Neuronal stem cell (in vitro differentiated cells): ENCODE data around the gene NFKBIE.

Experiments
- DNase-seq: peaks from one replicate; pipeline ENCODE4 v3.0.0-alpha.2; 2013; ENCODE audit warnings: low spot score
- H2AFZ ChIP-seq: one replicate; pipeline ENCODE4 v1.6.1; 2013; ENCODE audit warnings: mild to moderate bottlenecking, low read length, inconsistent platforms
- H2AK5ac ChIP-seq: 2 replicates; pipeline ENCODE4 v1.6.1; 2013; ENCODE audit warnings: low read depth, mild to moderate bottlenecking, inconsistent platforms, low read length, moderate library complexity, mixed read lengths
- H2BK120ac ChIP-seq: 2 replicates; pipeline ENCODE4 v1.6.1; 2013; ENCODE audit warnings: low read depth, mild to moderate bottlenecking, inconsistent platforms, low read length, moderate library complexity, mixed read lengths
- H2BK12ac ChIP-seq: one replicate; pipeline ENCODE4 v1.6.1; 2013; ENCODE audit warnings: low read length, inconsistent platforms
- H2BK15ac ChIP-seq: 2 replicates; pipeline ENCODE4 v1.6.1; 2013; ENCODE audit warnings: mild to moderate bottlenecking, low read length, inconsistent platforms, mixed read lengths
- H2BK5ac ChIP-seq: one replicate; pipeline ENCODE4 v1.6.1; 2013; ENCODE audit warnings: inconsistent platforms, mild to moderate bottlenecking, low read length, moderate library complexity
- H3K14ac ChIP-seq: one replicate; pipeline ENCODE4 v1.6.1; 2013; ENCODE audit warnings: low read length, inconsistent platforms
- H3K18ac ChIP-seq: 2 replicates; pipeline ENCODE4 v1.6.1; 2013; ENCODE audit warnings: low read length, inconsistent platforms
- H3K23ac ChIP-seq: 2 replicates; pipeline ENCODE4 v1.6.1; 2013; ENCODE audit warnings: low read depth, mild to moderate bottlenecking, mixed read lengths, low read length, inconsistent platforms; ENCODE audit not compliant: poor library complexity
- H3K27ac ChIP-seq: replicated peaks from 3 replicates; pipeline ENCODE4 v1.5.1; 2013; ENCODE audit warnings: low read length, inconsistent platforms
- H3K27me3 ChIP-seq, 3 experiments: 2 replicates each; pipeline ENCODE4 v1.6.1; 2013; ENCODE audit warnings: low read length in 3 of 3, mild to moderate bottlenecking in 2 of 3, inconsistent platforms in 1 of 3, low read depth in 1 of 3, mixed read lengths in 1 of 3, moderate library complexity in 1 of 3; ENCODE audit not compliant: control insufficient read depth in 3 of 3, insufficient read depth in 3 of 3
- H3K36me3 ChIP-seq, 2 donors: replicated peaks in 1 of 2; 2 replicates each; pipeline ENCODE4 v1.6.1; 2013; ENCODE audit warnings: low read length in 2 of 2; ENCODE audit not compliant: control insufficient read depth in 2 of 2, insufficient read depth in 2 of 2
- H3K4ac ChIP-seq: 2 replicates; pipeline ENCODE4 v1.6.1; 2013; ENCODE audit warnings: inconsistent platforms, mild to moderate bottlenecking, low read length, moderate library complexity
- H3K4me1 ChIP-seq, 2 donors: 1 replicate in 1 of 2; 2 replicates in 1 of 2; pipeline ENCODE4 v1.6.1; 2013; ENCODE audit warnings: low read length in 2 of 2, low read depth in 1 of 2; ENCODE audit not compliant: control insufficient read depth in 2 of 2, insufficient read depth in 1 of 2
- H3K4me2 ChIP-seq: one replicate; pipeline ENCODE4 v1.6.1; 2013; ENCODE audit warnings: mild to moderate bottlenecking, low read length, inconsistent platforms; ENCODE audit not compliant: insufficient read depth, poor library complexity, severe bottlenecking
- H3K4me3 ChIP-seq, 2 donors: 2 replicates each; pipeline ENCODE4 v1.5.1; 2013; ENCODE audit warnings: low read length in 2 of 2, mild to moderate bottlenecking in 2 of 2, inconsistent platforms in 1 of 2, moderate library complexity in 1 of 2
- H3K79me1 ChIP-seq: one replicate; pipeline ENCODE4 v1.6.1; 2013; ENCODE audit warnings: low read depth, mild to moderate bottlenecking, inconsistent platforms, low read length, moderate library complexity
- H3K9ac ChIP-seq: one replicate; pipeline ENCODE4 v1.6.1; 2013; ENCODE audit warnings: mild to moderate bottlenecking, low read depth, low read length, inconsistent platforms; ENCODE audit not compliant: poor library complexity
- H3K9me3 ChIP-seq, 2 donors: replicated peaks in 1 of 2; 2 replicates each; pipeline versions ENCODE3 to v1.6.1; 2013; ENCODE audit warnings: low read length in 2 of 2, mild to moderate bottlenecking in 2 of 2, inconsistent platforms in 1 of 2, low read depth in 1 of 2, mixed read lengths in 1 of 2, moderate library complexity in 1 of 2; ENCODE audit not compliant: control insufficient read depth in 2 of 2, insufficient read depth in 1 of 2
- H4K8ac ChIP-seq: one replicate; pipeline ENCODE4 v1.6.1; 2013; ENCODE audit warnings: low read depth, mild to moderate bottlenecking, inconsistent platforms, low read length, moderate library complexity
- H4K91ac ChIP-seq: one replicate; pipeline ENCODE4 v1.6.1; 2013; ENCODE audit warnings: low read length, low read depth, mild to moderate bottlenecking, inconsistent platforms; ENCODE audit not compliant: poor library complexity
- WGBS, 2 donors: extraction: QIAGEN DNeasy Blood & Tissue Kit; methylation state at CpG; one replicate each; pipeline ENCODE4 v1.1.7; 2013; ENCODE audit warnings: missing lambda C conversion rate in 2 of 2, mixed read lengths in 1 of 2; ENCODE audit not compliant: insufficient read length in 2 of 2, insufficient replicate concordance in 1 of 2; ENCODE audit errors: extremely low coverage in 2 of 2; 5-methylcytosine and 5-hydroxymethylcytosine counted together

Gene NFKBIE

DNA sequence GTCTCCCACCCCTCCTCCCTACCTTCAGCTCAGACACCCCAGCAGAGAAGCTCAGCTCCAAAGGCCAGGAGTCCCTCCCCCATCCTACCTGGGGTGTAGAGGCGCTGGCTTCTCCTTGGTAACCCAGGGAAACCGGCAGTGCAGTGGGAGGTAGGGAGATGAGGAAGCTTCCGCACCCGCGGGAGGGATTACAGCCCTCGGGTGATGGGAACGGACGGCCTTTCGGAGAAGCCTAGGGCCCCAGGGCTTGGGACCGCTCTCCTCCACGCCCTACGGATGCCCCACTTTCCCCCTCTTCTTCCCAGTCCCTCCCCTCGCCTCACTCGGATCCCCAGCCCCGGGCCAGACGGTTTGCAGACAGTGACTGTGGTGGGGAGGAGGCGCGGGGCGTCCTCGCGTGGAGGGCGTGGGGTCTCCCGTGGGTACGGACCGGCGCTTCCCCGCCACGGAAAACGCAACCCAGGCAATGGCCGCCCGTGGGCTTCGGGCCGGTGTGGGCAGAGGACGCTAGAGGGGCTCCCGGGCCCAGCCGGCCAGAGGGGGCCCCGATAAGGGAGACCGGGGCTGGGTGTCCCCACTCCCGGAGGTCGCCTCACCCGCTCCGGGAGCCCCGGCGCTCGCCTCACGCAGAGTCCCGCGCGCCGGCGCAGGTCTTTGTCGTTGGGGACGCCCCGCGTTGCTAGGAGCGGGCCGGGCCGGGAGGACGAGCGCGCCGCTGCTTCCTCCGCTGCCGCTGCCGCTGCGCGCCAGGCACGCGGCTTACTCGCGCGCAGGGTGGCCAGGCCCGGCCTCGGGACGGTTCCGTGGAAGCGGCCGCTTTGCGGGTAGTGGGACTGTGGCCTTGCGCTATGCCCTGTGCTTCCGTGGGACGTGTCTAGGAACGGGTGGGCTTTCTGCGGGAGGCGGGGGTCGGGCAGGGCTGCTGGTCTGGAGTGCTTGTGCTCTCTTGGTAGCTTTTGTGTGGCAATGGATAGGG lies 32.0 kb upstream of the NFKBIE start:
- peak; percentile 51 for DNase-seq
- H2AFZ ChIP-seq: peak overlapping the region; percentile 86
- no peak overlapping the region for H3K27ac ChIP-seq
- H4K8ac ChIP-seq: peak overlapping the region; percentile 19
- peak overlapping the region; percentile 97 for H3K4me2 ChIP-seq
- H3K79me1 ChIP-seq: peaks cover 4% of the 10 kb centered on the region
- no CpG with 5 or more reads among the region's 86 CpGs for WGBS, 2 donors
- peaks cover 3 to 9% of the 10 kb centered on the region in 2 donors for H3K4me1 ChIP-seq
- peak overlapping the region; percentile 96 for H3K14ac ChIP-seq
- no peak overlapping the region for H4K91ac ChIP-seq
- H3K4me3 ChIP-seq: peak overlapping the region; percentile 45 to 84
- H3K9ac ChIP-seq: peak overlapping the region; percentile 99
- H3K27me3 ChIP-seq: peaks cover 0 to 17% (median 4%) of the 10 kb centered on the region in 3 experiments
- peaks cover 22 to 36% of the 10 kb centered on the region in 2 donors for H3K36me3 ChIP-seq
- H2BK120ac ChIP-seq: peak overlapping the region; percentile 22
- no peaks in the 10 kb centered on the region for H3K9me3 ChIP-seq
- peak overlapping the region; percentile 44 for H3K4ac ChIP-seq
- H2AK5ac ChIP-seq: peak overlapping the region; percentile 36
- H2BK5ac ChIP-seq: no peak overlapping the region
- H3K23ac ChIP-seq: peak overlapping the region; percentile 90
- H2BK12ac ChIP-seq: no peak overlapping the region
- H2BK15ac ChIP-seq: no peak overlapping the region
- H3K18ac ChIP-seq: peak overlapping the region; percentile 94

DNA sequence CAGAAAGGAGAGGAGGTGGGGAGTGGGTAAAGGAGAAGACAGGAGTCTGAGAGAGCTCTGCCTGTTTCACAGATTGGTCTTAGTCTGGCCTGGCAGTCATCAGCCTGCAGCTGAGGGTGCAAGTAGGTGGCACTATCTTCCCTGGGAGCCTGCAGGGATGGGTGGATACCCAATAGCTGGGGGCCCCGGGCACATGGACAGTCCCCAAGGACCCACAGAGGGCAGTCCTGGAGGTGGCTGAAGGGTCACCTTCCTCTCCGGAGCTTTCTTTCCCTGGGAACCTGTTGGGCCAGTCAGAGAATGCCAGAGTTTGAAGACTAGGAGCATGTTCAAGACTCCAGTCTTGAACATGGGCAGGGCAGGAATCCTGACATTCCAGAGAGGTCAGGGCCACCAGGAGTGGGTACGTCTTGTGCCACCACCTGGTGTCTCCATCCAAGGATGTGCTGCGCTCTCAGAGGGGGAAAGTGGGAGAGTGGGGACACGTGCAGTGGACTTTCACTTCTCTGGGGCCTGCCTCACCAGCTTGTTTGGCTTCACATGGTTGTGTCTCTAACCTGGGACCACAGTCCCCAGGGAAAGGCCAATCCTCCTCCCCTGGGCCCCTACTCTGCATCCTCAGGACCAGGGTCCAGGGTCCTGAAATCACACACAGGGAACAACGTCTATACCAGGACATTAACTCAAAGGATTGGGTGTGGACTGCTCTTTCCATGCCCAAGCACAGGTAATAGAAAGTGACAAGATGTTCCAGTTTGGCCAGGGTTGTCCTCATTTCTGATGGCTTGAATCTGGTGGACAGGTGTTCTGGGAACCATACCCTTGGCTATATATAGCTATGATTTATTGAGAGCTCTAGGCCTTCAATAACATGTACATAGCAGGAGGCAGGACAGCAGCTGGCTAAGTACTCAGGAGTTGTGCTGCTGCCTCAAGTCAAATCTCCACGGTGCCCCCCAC lies 29.8 kb upstream of the NFKBIE start:
- H3K27ac ChIP-seq: no peak overlapping the region
- H3K4ac ChIP-seq: no peak overlapping the region
- H3K4me3 ChIP-seq: no peak overlapping the region
- H2BK120ac ChIP-seq: no peak overlapping the region
- no peak overlapping the region for H3K9ac ChIP-seq
- H3K36me3 ChIP-seq: peaks cover 2 to 14% of the 10 kb centered on the region in 2 donors
- no peaks in the 10 kb centered on the region for H3K9me3 ChIP-seq
- H4K91ac ChIP-seq: no peak overlapping the region
- H2BK12ac ChIP-seq: no peak overlapping the region
- no peaks in the 10 kb centered on the region for H3K79me1 ChIP-seq
- H3K27me3 ChIP-seq: peaks cover 0 to 21% (median 13%) of the 10 kb centered on the region in 3 experiments
- no peak overlapping the region for H3K23ac ChIP-seq
- H4K8ac ChIP-seq: no peak overlapping the region
- H3K18ac ChIP-seq: no peak overlapping the region
- no peak overlapping the region for H2AK5ac ChIP-seq
- H3K14ac ChIP-seq: peak overlapping the region; percentile 22
- DNase-seq: no peak
- H2BK15ac ChIP-seq: no peak overlapping the region
- no peak overlapping the region for H2AFZ ChIP-seq
- peaks cover 4 to 9% of the 10 kb centered on the region in 2 donors for H3K4me1 ChIP-seq
- no peak overlapping the region for H3K4me2 ChIP-seq
- WGBS, 2 donors: no CpG with 5 or more reads among the region's 7 CpGs
- no peak overlapping the region for H2BK5ac ChIP-seq

DNA sequence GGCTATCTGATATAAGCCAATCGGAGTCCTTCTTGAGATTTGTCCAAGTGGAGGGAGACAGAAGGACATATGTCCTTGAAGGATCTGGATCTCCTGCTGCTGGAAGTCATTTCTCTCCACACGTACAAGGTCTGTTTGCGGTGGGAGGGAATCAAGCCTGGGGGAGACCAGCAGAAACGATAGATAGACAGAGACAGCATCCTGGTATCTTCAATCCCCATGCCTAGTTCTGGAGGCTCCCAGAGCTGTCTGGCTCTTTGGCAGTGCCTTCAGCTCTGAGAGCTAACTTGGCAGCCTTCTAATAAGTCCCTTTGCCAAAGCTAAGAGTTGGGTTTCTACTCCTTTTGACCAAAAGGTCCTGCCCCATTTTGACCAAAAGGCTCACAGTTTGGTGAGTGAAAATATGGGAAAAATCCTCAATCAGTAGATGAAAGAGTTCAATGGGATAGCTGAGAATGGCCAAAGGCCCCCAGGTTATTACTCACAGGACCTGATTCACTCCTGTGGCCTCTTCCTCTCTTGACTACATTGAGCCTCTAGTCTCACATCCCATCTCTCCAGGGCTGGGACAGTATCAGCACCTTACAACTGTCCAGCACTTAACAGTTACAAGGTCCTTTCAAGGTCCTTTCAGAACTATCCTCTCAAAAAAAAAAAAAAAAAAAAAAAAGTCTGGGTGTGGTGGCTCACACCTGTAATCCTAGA lies 27.5 kb upstream of the NFKBIE start:
- no peaks in the 10 kb centered on the region for H3K36me3 ChIP-seq
- H3K27ac ChIP-seq: no peak overlapping the region
- no peak for DNase-seq
- no peak overlapping the region for H2AFZ ChIP-seq
- H3K9me3 ChIP-seq: no peaks in the 10 kb centered on the region
- H4K91ac ChIP-seq: no peak overlapping the region
- H3K27me3 ChIP-seq: peaks cover 0 to 24% (median 22%) of the 10 kb centered on the region in 3 experiments
- H2BK15ac ChIP-seq: no peak overlapping the region
- H2BK120ac ChIP-seq: no peak overlapping the region
- H2BK5ac ChIP-seq: no peak overlapping the region
- WGBS, 2 donors: no CpG with 5 or more reads among the region's 4 CpGs
- H3K14ac ChIP-seq: no peak overlapping the region
- no peak overlapping the region for H3K4me2 ChIP-seq
- H2AK5ac ChIP-seq: no peak overlapping the region
- H3K4ac ChIP-seq: no peak overlapping the region
- peaks cover 4 to 6% of the 10 kb centered on the region in 2 donors for H3K4me1 ChIP-seq
- no peak overlapping the region for H3K4me3 ChIP-seq
- no peak overlapping the region for H3K23ac ChIP-seq
- no peak overlapping the region for H3K9ac ChIP-seq
- no peak overlapping the region for H3K18ac ChIP-seq
- H2BK12ac ChIP-seq: no peak overlapping the region
- no peaks in the 10 kb centered on the region for H3K79me1 ChIP-seq
- H4K8ac ChIP-seq: no peak overlapping the region
